Measurements from ENCODE around the gene SWAP70.

SWAP70 gene

DNA sequence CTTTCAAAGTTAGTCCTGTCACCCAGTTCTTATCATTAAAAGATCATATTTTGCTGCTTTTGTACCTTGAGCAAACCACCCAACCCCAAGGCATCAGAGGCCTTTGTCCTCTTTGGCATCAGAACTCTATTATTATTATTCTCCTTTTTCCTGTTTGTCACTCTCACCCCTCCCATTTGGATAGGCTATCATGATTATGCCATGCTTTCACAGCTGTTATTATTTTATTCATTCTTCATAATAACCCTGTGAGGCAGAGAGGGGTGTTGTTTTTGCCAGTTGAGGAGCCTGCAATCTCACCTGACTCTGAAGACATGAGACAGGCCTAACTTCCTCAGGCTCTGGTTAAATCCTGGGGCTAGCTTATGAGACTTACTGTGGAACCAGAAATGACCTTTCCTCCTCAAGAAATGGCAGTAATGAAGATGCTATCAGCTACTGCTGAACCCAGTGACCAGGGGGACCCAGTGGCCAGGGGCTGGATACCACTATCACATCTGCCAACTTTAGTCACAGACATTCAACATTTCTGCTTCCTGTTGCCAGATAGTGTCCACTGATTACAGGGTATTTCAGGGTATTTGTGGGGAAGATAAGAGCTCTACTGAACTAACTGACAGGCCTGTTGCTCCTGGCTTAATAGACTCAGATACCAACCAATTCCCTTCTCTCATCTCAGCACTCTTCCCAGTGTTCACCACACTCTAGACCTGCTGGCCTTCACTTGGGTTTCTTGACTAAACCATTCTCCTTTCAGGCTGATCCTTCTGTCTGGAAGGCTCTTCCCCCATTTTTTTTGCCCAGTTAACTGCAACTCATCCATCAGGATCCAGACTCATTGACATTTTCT lies 11.8 kb upstream of the SWAP70 start:
- DNase-seq: no peak

DNA sequence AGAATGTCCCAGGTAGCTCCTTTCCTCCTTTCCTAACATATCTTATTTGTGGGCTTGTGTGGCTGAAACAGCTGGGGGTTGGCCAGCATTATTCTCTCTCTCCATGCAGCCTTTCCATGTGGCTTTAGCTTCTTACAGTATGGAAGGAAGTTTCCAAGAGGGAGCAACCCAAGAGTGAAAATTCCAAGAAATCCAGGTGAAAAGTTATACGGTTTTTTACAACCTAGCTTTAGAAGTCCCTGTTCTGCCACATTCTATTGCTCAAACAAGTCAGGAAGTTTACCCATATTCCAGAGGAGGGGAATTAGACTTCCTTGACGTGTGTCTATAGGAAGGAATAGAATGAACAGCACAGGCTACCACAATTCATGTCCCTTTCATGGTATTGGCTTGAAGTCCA lies 10.0 kb upstream of the SWAP70 start:
- no peak for DNase-seq

DNA sequence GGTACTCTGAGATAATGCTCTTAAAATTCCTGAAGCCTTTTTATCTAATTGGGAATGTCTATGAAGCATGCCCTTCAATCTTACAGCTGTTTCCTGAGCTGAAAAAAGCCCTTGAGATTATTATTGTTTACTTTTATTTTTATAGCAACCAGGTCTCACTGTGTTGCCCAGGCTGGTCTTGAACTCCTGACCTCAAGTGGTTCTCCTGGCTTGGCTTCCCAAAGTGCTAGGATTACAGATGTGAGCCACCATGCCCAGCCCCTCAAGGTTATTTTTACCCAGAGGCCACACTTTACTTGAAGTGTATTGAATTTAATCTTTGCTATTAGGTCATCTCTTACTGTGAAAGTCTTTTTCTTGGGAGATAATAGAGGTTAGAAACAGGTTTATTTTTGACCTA lies 7.0 kb upstream of the SWAP70 start:
- DNase-seq: no peak

DNA sequence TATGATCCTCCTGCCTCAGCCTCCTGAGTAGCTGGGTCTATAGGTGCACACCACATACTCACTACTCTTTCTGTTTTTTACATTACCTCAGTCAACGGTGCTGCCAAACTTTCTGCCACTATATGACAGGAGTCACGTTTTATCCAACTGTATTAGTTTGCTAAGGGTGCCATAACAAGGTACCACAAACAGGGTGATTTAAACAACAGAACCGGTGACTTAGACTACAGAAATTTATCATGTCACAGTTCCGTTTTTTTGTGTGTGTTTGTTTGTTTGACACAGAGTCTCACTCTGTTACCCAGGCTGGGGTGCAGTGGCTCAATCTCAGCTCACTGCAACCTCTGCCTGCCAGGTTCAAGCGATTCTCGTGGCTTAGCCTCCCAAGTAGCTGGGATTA lies 6.3 kb upstream of the SWAP70 start:
- no peak for DNase-seq

DNA sequence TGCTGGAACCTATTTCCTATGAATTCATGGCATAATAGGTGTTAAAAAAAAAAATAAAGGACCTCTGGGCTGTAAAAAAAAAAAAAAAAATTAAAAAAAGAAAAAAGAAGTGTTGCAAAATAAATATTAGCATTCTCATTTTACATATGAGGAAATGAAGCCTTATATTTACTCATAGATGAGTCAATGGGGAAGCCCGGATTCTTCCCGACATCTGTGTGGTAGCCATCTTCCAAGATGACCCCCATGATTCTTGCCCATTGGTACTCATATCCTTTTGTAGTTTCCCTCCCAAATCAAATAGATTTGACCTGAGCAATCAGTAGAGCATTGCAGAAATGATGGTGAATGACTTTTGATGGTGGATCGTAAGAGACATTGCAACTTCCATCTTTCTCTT lies 3.0 kb upstream of the SWAP70 start:
- DNase-seq: no peak

DNA sequence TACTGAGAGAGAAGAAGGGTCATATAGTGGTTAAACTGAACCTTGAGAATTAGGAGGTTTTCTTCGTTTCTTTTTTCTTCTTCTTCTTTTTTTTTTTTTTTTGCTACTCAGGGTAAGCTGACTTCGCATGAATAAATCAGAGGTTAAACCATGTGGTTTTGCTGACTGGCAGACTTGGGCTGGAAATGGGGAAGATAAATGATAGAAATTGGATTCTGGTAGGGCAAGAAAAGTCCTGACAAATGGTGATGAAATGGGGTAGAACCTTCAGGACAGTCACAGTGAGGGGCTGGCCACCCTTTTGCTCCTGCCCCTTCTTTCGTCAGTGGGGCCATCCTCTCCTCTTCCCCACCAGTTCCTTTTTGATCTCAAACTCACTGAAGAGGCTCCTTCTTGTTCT lies 1.6 kb upstream of the SWAP70 start:
- no peak for DNase-seq

DNA sequence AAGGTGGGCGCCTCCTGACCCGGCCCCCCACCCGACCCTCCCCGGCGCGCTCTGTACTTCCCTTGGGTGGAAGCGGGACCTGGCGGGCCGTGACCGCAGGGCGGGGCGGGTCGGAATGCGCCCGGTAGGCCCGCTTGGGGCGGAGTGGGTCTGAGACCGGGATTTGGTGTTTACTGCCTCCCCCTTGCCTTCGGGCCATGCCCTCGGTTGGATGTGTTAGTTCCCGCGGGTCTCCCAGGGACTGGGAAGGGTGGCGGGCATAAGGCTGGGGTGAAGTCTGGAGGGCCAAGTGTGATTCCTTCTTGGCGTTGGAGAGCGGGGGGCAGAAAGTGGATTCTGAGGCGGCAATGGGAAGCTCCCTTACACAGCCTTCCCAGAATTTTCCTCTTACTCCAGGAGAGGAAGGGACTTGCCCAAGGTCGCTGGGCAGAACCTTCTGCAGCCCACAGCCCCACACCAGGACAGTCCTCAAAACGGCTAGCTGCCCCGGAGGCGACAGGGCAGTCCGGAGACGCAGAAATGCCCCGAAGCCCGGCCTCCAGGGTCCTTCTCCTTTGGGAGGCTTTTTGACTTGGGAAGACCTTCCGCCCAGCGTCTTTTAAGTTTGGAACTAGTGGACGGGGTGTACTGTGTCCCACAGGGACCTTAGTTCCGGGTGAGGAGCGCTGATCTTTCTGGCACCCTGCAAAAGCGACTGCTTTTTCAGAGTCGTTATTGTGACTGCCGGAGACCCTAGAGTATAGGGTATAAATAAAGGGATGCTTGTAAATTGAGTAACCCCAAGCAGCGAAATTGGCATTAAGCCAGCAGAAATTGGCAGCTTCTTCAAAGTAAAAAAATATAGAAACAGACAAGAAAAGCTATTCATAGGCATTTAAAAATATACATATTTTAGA lies 647 bp downstream of the SWAP70 start:
- DNase-seq: no peak

DNA sequence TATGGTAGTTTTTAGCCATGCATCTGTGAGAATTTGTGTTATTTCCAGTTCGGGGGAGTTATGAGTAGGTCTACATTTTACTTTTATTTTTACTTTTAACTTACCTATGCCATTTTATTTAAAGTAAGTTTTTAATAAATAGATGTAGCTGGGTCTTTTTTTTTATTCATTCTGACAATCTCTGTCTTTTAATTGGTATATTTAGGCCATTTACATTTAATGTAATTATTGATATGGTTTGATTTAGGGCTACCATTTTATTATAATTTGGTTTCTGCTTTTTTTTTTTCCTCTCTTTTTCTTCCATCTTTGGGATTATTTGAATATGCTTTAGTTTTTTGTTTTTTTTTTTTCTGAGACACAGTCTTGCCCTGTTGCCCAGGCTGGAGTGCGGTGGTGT lies 1.9 kb downstream of the SWAP70 start:
- DNase-seq: no peak

DNA sequence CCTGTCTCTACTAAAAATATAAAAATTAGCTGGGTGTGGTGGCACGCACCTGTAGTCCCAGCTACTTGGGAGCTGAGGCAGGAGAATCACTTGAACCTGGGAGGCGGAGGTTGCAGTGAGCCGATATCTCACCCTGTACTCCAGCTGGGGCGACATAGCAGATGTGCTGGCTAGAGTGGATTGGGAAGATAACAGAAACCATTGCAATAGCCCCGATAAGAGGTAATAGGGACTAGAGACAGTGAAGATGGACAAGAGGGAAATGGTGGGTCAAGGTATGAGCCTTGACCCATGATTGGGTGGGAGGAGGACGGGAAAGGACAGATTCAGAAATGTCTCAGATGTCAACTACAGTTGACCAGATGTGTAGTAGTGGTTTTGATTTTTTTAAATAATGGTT lies 6.1 kb downstream of the SWAP70 start:
- DNase-seq: no peak

DNA sequence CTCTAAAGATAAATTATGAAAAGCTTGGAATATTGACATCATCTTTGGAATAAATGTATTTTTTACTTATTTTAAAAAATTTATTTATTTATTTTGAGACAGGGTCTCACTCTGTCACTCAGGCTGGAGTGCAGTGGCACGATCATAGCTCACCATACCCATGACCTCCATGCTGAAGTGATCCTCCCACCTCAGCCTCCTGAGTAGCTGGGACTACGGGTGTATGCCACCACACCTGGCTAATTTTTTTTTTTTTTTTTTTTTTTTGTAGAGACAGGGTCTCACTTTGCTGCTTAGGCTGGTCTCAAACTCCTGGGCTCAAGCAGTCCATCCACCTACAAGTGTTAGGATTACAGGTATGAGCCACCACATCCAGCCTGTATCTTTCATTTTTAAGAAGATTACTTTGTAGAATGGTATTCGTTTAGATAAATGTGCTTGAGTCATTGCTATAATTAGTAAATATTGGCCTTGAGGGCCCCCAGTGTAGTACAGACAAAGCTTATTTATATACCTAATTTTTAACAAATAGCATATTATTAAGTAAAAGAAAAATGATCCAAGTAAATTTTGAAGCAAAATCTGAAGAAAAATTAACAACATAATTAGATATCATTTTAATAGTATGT lies 8.5 kb downstream of the SWAP70 start:
- DNase-seq: no peak

DNA sequence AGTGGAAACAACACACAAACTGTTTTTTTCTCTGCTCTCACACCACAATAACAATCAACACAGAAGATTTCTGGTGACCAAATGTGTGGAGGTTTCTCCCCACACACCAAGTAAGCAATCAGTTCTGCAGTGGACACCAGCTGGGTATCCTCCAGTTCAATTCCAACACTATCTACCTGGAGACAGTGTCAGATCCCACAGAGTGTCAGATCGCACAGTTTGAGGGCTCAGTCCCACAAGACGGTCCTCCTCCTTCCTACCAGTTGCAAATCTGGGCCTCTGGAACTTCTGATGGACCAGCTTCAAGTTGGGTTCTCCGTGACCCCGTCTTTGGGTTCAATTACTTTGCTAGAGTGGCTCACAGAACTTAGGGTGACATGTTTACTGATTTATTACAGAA lies 9.0 kb downstream of the SWAP70 start:
- no peak for DNase-seq

DNA sequence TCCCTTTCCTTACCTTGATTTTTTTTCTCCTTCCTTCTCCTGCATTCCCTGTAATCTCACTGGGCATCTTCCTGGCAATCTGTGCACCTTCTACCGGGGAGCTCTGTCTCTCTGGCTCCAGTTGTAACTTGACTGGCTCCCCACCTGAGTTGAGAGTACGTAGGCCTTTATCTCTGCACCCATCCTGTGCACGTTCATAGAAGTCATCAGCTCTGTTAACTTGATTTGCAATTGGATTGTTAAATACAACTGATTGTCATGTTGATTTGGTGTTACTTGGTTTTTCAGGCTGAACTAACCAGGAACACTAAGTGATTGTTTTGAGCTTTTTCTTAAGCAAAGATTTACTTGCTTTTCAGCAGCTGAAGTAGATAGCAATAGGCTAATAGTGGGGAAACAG lies 11.8 kb downstream of the SWAP70 start:
- no peak for DNase-seq

DNA sequence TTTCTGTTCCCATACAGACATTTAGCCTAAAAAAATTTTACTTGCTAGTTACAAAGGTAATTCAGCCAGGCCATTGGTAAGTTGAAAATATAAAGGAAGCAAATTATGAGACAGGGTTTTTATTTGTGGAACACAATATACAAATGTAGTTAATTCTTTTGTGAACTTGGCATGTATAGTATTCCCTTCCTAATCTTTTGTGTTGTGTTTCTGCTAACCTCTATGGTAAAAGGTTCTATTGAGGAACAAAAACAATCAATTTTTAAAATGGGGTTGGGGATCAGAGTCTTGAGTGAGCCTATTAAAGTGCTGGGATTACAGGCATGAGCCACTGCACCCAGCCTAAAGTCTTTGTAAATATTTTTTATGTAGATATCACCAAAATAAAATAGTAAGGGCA lies 14.1 kb downstream of the SWAP70 start:
- DNase-seq: no peak

DNA sequence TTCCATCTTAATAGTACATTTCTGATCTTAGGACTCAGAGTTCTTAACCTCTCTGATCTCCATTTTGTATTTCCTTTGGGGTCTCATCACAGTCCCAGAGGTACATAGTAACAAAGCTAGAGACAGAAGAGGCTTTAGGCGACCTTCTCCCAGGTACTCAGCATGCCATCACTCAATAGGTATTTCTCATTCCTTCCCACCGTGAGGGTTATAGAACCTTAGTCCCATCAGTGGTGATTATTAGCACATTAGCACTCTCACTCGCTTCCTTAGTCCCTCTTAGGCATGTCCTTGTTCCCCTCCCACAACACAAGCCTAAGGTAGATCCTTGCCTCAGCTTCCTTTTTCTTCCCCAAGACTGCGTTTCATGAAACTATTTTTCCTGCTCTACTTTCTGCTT lies 14.7 kb downstream of the SWAP70 start:
- no peak for DNase-seq

DNA sequence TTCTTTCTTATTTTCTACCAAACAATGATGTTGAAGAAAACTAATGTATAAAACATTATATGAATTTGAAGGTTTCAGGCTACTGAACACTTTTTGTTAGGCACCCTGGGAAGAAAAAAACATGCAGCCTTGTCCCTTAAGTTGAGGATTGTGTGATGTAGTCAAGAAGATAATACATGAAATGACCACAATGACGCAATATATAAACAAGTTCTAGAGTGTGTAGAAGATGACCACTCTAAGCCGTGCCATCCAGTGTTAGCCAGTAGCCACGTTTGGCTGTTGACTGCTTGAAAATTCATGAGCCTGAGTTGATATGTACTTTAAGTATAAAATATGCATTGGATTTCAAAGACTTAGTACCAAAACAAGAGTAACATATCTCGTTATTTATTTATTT lies 16.2 kb downstream of the SWAP70 start:
- no peak for DNase-seq

DNA sequence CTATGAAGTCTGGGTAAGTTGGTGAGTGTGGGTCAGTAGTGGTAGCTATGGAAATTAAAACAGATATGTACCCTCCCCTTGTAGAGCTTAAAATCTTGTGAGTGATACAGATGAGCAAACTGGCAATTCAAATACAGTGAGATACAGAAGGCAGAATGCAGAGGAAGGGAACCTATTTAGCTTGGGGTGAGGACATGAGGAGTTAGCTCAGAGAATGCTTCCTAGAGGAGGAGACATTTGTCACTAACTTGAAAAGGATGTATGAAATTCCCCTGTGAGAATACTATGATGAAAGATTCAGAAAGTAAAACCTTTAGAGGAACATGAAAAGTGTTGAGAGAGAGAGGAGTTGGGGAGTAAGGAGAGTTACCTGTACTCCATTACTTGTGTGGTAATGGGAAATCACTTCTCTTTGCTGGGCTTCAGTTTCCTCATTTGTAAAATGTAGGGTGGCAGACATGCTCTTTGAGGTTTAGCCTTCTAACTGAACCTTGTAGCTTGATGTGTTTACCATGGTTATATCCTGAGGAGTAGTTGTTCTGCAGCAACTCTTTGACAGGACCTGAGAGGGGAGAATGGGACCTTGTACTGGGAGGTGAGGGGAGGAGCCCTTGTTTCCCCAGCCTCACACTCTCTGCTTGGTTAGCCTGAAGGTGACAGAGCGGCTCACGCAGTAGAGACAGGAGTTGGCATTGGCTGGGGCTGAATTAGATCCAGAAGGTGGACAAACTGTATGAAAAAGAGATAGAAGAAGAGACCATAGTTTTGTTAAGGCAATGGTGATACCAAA lies 17.9 kb downstream of the SWAP70 start:
- DNase-seq: no peak

DNA sequence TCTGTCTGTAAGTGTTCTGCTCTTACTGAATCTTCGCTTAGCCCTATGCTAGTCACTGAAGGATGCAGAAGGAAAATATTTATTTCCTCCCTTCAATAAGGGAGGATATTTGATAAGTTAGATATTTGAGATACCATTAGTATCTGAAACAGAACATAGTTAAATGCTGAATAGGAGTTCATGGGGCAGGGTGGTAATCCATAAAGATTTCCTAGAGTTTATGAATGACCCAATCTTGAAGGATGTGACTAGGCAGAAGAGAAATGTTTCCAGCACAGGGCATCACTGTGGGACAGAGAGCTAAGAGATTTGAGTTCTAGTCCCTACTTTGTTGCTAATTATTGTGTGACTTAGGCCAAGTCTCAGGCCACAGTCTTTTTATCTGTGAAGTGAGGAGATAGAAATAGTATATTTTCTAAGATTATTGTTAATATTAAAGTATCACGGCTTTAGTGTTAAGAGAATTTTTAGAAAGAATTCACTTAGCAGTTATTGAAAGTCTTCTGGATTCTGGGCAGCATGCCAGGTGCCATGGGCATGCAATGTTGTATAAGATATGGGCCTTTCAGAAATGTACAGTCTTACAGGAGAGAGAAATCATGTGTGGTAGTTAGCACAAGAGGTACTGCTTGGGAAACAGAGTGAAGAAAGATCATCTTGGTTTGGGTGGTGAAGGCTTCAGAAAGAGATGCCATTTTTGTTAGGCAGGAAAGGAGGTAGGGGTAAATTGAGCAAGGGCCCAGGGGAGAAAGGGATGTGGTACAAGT lies 24.0 kb downstream of the SWAP70 start:
- no peak for DNase-seq

DNA sequence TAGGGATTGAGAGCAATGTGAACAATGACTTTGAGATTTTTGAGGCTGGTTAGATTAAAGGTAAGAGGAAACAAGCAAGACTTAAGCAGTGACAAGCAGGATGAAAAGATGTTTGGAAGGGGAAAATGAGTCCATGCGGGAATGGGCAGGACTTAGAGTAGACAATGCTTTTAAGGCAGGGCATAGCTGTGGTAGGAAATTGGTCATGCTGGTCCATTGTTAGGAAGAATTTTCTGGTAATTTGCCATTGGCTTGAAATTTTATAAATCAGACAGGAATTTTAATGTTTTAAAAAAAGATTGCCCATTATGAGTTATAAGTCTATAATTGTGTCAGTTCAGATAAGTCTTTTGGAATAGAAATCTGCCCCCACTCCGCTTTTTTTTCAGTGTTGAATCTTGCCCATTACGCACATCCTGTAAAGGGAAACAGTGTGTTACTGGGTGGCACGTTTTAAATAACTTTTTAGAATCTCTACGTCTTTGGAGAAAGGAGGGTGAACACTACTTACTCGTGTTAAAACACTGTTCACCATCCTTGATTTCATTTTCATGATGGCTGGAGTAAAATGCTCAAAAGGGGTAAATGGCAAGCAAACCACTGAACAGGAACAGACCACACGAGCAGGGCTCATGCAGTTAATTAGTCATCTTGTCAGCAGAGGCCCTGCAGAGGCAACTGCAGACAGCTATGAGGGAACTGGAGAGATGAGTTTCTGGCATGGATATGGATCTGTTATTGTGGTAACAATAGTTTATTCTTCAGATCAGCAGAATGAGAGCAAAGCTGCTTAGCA lies 25.0 kb downstream of the SWAP70 start:
- DNase-seq: no peak

DNA sequence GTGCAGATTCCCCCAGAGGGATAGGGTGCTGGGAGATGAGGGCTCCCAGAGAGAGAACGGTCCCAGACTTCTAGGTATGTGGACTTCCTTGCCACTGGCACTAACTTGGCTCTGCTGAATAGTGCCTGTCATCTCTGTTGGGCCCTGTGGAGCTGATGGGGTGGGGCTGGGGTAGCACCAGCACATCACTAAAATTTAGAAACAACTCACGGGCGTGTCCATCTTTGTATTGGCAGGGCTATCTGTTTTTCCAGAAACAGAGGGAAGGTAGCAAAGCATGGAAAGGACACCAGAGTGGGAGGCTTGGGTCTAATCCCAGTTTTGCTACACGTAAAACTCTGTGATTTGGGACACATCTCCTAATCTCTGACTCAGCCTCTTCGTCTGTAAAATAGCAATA lies 25.8 kb downstream of the SWAP70 start:
- no peak for DNase-seq

DNA sequence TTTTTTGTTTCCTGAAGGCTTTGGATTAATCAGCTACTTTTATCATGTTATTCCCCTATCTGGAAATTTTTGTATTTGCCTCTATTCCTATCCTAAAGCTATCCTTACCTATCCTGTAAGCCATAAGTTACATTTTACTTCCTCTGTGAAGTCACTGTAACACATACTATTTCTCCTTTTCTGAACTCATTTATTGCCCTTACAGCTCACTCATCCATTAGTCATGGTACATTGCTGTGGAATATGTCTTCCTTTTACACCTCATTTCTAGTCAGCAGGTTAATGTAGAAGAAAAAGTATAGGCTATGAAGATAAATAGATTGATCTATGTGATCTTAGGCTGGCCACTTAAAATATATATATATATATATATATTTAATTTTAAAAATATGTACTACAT lies 28.0 kb downstream of the SWAP70 start:
- DNase-seq: no peak

DNA sequence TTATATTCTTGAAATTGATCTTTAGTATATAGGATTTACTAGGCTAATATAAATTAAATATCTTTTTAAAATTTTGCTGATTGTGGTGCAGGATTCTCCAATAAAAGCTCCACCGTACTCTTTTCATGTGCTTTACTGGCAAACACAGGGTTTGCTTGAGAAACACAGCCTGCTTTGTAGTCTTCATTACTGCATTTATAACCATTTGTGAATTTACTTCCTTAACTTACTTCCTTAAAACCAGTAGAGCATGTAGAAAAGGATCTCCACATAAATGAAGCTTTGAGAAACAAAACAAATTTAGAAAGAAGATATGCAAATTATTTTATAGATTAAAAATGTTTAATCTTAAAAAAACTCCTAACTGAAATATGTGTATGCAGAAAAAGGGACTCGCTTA lies 28.8 kb downstream of the SWAP70 start:
- DNase-seq: no peak

Measured in SHP77 (cell line).